ENCODE results near the gene PIP5K1B.

Gene PIP5K1B

DNA sequence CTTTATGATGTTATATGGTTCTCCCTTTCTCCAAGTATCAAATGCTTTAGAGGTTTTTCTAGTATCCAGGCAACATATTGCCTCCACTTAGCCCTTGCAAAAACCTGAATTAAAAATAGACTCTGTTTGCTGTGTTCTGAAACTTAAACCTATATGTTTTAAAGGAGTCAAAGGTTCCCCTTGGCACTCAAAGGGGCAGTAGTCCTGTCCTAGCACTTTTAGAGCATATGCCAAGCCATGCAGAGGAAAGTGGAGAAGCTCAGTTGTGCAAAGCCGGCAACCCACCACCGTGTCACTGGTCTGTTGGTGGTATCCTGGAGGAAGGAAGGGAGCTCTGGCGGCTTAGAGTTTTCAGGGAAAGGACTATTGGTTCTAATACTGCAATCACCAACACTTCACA, 154.3 kb downstream of the PIP5K1B start:
- no peak for DNase-seq (ENCODE audit: low read depth)

DNA sequence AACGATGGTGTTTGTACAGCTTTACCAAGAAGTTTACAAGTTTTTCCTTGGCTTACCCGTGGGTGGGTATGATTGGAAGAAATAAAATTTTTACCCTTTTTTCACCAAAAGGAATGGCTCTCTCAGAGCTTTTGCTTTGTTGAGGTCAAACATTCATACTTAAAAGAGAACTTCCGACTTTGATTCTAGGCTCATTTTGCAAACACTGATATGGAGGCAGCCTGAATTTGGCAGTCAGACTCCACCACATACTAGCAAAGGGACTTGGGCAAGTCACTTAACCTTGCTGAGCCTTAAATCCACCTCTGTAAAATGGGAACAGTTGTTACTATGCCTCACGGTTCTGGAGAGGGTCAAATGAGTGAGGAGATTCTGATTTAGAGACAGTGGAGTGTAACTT, 155.4 kb downstream of the PIP5K1B start:
- DNase-seq (ENCODE audit: low read depth): no peak

DNA sequence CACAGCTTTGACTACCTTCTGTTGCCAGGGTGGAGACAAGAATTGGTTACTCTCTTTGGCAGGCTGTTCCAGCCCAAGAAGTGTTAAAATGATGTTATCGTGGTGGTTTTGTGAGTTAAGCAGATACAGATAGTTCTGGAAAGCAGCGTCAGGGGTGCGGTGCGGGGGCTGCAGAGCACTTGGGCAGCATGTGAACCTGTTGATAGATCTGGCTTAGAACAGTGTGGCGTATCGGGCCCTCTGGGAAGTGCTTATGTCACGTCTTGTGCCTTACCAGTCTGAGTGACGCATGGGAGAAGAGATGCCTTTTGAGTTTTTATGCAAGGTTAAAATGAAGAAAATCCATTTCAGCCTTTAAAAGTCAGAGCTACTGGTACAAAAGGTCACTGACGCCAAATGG, 156.4 kb downstream of the PIP5K1B start:
- no peak for DNase-seq (ENCODE audit: low read depth)

DNA sequence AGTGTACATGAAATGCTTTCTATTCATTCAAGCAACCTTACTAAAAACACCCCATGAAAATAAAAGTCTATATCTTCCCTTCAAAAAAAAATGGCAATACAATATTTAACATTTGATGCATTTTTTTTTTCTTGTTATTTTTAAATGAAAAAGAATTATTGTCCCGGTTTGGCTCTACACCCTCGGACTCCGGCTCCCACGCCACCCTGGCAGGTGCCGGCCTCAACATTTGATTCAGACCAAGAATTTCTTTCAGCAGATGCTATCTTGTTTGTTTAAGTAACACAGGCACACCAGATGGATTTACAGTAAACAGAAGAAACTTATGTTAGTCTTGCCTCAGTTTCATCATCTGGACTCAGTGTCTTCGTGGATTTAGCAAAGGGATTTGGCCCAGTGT, 162.0 kb downstream of the PIP5K1B start:
- DNase-seq (ENCODE audit: low read depth): no peak

DNA sequence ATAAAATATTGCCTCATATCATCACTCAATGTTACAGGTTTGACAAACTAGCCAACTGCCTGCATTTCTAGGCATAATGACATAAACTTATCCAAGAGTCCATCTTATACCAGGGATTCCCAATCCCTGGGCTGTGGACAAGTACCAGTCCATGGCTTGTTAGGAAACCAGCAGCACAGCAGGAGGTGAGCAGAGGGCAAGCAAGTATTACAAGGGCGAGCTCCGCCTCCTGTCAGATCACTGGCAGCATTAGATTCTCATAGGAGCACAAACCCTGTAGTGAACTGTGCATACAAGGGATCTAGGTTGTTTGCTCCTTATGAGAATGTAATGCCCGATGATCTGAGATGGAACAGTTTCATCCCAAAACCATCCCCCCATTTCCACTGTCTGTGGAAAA, 164.0 kb downstream of the PIP5K1B start:
- DNase-seq (ENCODE audit: low read depth): no peak

DNA sequence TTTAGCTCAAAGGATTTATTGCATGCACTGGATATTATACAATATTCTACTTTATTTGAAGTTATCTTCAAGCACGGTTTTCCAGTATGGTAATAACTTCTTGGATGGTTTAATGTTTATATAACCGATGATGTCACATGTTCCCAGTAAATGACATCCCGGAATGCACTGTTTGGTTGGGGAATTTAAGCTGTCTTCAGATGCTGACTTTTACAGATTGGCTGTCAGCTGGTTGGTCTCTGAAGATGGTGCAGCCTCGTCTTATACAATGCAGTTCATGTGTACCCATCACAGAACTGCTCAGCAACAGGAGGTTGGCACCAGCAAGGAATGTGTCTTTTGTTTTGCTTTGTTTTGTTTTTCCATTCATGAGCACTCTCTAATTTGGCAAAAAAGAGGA, 165.0 kb downstream of the PIP5K1B start:
- no peak for DNase-seq (ENCODE audit: low read depth)

DNA sequence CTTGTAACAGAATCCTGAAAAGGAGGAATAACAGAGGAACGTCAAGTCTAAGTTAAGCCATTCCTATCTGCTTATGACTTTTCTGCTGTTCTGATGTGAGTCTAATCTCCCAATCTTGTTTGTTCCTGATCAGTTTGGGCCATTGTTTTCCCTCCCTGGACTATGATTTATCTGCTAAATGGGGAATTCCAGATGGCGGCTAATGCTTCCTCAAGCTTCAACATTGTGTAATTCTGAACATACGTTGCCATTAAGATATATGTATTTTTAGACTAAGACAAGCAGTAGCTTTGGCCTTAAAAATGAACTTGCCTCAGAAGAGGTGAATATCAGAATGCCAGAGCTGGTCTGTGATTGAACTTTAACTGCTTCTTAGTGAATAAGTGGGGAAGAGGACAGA, 166.2 kb downstream of the PIP5K1B start:
- DNase-seq (ENCODE audit: low read depth): no peak

DNA sequence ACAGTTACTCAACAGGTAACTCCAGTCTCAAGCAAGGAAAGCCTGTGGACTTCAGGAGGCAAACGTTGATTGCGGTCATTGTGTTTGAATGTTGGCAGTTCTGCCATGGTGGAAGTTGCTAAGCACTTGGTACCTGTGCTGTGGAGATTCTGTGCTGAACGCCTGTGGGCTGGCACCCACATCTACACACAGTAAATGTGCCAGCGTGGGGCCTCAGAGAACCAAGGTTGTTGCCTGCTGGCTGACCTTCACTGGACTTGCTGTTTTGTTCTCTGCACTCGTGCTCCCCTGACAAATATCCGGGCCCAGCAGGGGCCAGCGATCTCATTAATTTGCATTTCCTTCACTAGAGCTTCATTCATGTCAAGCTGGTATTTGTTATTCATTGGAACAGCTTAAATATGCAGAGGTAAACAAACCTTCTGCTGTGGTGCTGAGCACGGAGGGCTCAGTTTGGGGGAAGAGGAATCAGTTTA, 167.0 kb downstream of the PIP5K1B start:
- no peak for DNase-seq (ENCODE audit: low read depth)

DNA sequence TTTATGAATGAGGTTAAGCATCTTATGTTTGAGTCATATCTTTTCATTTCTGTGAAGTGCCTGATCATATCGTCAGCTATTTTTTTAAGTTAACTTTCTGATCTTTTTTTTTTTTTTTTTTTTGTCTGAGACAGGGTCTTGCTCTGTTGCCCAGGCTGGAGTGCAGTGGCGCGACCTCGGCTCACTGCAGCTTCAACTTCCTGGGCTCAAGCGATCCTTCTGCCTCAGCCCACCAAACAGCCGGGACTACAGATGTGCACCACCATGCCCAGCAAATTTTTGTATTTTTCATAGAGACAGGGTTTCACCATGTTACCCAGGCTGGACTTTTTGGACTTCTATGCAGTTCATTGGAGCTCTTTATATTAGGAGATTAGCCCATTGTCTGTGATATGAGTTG, 168.1 kb downstream of the PIP5K1B start:
- DNase-seq (ENCODE audit: low read depth): no peak

DNA sequence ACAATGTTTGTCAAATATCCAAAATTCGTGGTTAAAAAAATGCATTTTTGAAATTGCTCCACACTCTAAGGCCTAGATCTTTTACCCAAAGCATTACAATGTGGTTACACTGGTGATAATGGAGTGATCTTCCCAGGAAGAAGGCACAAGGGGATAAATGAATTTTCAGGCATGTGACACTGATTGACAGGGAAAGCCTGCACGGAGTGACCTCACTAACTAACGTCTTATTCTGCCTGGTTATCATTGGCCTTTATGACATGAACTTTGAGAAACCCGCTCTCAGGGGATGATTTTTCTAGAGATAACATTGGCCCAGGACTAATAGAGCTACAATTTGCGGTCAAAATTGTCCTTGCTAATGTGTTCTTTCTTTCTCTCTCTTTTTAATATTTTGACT, 171.2 kb downstream of the PIP5K1B start:
- no peak for DNase-seq (ENCODE audit: low read depth)

DNA sequence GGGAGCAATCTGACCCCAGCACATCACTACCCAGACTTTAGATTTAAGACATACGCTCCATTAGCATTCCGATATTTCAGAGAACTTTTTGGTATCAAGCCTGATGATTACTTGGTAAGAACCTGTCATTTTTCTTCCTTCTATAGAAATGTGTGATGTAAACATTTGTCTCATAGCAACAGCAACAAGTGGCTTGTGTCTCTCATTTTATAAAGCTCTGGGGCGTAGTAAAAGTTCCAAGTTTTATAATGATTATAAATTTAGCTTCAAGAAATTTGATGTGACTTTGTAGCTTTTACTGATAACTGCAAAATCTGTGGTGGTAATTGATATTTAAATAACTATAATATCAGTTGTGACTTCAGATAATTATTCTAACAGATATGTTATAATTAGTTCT, 171.6 kb downstream of the PIP5K1B start:
- no peak for DNase-seq (ENCODE audit: low read depth)

DNA sequence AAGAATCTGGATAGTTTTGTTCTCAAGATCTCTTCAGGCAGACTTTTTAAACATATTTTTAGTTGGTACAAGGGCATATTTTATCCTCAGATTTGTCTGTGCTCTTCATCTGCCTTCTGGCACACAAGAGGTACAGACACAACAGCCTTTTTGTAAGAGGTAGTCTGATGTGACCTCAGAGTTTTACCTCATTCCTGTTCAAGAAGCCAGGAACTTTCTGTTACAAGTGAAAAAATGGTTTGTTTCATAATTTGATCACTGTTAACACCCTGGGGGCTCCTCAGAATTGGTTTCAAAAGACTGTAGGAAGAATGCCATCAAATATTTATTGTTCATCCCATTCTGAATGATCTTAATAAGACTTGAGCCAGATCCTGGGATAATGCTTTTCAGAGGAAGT, 172.2 kb downstream of the PIP5K1B start:
- no peak for DNase-seq (ENCODE audit: low read depth)

DNA sequence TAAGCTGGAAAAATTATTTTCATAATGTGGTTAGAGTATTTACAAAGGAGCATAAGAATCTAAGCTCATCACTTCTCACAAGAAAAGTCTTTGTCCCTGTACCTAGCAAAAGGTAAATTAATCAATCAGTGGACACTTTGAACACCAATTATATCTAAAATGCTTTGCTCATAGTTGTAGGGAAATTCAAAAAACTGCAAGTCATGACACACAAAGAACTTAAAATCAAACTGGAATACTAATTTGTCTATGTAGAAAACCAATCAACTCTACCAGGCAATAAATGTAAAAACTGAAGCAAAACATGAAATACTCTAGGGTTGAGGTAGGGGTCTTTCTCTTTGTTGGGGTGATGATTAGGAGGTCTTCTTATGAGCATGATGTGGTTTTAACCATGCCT, 173.4 kb downstream of the PIP5K1B start:
- DNase-seq (ENCODE audit: low read depth): no peak

DNA sequence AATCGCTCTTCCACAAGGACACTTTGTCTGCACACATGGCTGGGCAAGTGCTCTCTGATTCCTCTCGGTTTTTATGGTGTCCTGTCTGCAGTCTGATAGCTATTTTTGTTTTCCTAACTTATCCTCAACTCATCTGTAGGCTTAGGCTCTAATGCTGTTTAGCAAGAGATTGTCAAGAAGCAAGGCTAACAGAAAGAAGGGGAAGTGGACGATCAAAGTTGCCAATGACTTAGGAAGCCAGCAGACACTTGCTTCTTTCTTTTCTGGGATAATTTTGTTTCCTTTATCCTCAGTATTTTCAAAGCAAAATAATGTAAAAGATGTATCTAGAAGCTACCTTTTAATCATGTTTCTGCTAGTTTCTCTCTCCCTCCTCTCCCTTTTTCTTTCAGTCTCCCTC, 178.2 kb downstream of the PIP5K1B start:
- DNase-seq (ENCODE audit: low read depth): no peak

DNA sequence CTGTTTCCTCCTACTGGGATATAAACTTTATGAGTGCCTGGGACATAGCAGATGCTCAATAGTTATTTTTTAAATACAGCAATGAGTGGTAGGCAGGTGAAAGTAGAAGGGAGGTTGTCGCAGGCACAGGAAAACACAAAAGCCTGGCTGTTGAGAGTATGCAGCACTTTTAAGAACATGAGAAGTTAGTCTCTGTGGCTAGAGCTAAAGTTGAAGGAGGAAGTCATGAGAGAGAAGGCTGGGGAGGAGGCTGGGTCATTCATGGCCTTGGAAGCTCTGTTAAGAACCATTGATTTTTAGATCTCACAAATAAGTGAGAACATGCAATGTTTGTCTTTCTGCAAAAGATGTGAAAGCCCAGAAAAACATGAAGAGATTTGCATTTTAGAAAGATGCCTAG, 182.2 kb downstream of the PIP5K1B start:
- DNase-seq (ENCODE audit: low read depth): no peak

DNA sequence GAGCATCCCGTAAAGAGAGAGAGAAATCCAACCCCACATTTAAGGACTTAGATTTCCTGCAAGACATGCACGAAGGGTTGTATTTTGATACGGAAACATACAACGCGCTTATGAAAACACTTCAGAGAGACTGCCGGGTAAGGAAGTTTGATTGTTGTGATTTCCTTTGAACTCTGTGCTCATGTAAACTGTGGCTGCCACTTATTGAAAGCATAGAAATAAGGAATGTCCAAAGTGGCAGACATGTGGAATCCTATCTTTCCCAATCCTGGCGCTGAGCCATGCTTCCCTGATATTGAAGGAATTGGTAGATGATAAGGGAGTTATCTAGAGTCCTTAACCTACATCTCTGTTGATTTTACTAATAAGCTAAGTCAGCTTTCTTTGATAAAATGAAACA, 189.5 kb downstream of the PIP5K1B start:
- DNase-seq (ENCODE audit: low read depth): no peak

DNA sequence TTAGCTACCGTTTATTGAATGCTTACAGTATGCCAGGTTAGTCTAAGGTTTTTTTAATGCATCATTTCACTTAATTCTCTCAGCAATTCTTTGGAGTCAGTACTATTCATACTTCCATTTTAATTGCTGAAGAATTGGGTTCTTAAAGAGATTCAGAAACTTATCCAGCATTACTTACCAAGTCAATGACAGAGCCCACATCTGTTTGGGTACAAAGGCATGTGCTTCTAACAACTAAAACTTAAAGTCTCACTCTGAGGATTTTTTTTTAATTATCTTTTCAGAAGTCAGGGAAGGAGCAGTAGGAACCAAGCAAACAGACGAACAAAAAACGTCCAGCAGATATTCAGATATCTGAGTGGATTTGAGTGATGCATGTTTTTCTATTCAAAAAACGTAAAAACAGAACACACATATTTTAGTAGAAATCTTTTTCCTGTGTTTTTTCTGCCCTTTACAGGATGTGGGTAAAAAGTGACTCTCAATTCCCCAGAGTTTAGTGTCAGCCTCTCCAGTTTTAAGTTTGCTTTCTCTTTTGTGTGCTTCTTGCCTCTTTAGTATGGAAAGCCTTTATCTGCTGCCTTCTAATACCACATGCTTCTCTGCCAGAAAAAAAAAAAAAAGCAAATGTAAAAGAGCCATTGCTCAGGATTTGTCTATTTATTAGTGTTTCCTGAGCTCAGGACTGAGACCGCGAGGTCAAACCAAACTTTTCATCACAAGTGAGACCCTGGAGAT, 190.9 kb downstream of the PIP5K1B start:
- no peak for DNase-seq (ENCODE audit: low read depth)

DNA sequence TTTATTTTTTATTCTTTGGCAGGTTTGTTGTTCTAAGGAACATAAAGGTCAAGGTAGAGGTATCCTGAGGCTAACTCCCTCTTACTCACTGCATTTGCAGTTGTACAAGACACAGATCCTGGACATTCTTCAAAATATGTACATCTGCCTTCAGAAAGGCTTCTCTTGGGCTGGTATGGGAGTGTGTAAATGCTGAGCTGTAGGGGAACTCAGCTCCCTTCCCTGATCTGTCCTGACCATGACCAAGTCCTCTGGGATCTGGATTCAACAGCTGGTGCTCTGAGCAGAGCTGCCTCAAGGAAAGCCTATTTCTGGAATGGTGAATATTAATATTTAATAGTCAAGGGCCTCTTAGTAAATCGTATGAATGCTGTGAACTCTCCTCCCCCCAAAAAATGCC, 191.4 kb downstream of the PIP5K1B start:
- no peak for DNase-seq (ENCODE audit: low read depth)

DNA sequence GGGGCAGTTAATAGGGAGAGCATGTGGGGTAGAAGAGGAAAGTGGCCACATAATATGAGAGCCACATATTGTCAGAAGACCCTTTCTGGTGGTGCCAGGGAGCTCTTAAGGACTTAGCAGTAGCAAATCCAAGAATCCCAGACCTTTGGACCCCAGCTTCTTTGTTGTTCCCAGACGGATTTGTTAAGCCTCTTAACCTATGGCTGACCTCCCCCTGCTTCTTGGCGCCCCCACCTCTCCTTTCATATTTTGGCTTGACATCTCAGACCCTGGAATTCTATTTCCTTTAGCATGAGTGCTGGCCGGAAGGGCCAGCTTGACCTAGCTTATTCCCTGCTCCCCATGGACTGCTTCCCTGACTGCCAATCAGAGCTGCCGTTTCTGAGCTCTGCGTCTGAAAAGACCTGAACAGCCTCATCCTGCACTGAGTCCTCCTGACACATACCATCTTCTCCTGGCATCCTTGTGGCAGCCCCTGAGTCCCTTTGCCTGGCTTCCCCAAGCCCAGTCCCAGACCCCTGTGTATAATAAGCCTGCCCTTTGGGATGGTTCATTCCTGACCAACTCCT, 192.6 kb downstream of the PIP5K1B start:
- no peak for DNase-seq (ENCODE audit: low read depth)

DNA sequence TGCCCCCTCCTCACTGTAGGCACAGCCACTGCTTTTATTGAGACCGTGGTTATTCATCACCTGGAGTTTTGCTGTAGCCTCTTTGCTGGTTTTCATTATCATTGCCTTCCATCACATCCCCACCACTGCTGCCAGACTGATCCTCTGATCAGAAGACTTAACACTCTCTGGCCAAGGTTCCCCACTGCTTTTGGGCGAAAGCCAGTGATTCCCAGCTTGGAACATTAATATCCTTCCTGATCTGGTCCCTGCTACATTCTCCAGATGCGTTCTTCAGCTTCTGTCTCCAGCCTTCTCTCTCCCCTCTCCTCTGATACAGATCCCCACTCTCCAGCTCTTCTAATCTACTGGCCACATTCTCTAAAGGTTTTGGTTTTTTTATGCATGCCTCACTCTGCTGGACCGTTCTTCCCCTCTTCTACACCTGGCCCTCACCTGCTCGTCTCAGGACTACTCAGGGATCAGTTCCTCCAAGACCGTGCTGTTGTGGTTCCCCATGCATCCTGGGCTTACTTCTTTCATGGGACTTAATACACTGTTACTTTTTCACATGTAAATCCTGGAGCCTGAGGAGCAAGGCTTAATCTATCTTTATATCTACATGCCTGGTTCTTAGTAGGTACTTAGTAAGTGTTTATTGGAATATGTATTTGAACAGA, 193.9 kb downstream of the PIP5K1B start:
- no peak for DNase-seq (ENCODE audit: low read depth)

DNA sequence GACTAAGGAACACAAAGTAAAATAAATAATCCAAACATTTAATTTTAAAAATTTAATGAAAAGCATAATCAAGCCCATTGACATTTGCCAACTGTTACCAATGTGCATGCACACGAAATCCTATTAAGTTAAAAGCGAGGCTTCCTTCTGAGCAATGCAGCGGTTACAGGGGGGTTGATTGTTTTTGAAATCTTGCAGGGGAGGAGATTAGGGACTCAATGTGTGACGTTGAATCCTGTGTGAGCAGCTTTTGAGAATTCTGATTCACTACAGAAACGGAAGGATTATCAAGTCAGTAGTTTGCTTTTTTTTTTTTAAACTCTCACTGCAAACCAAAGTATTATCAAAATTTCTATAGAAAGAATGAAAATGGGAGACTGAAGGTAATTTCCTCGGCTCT, 199.4 kb downstream of the PIP5K1B start:
- no peak for DNase-seq (ENCODE audit: low read depth)

DNA sequence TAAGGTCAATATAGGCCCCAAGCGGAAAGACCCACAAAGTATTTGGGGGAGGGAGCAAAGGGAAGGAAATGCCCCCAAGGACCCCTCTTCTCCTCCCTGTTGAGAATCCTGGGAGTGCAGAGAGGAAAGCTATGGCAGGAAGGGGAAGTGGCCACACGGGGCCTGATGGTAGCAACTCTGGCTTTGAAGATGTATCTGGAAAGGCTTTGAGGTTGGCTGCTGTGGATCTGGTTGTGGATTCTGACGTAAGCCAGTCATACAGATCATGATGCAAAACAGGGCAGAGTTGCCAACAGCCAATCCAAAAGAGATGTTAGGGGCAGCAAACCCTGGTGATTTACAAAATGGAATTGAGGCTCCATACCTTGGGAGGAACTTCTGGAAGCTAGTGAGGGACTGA, 200.1 kb downstream of the PIP5K1B start:
- no peak for DNase-seq (ENCODE audit: low read depth)

DNA sequence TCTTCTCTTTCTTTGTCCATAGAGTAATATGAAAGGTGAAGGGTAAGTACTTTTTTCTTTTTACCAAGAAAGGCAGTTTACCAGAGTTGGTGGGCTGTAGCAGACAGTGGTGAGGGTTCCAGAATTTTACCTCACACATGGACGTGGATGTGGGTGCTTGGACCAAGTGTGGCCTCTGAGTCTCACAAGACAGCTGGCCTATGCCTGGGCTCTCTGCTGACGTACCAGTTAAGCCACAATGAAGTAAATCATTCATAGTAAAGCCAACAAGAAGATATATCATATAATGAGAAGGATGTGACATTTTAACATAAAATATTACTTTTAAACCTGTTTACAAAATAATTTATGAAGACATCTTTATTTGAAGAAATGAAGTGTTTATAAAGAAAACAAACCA, 202.9 kb downstream of the PIP5K1B start:
- no peak for DNase-seq (ENCODE audit: low read depth)

DNA sequence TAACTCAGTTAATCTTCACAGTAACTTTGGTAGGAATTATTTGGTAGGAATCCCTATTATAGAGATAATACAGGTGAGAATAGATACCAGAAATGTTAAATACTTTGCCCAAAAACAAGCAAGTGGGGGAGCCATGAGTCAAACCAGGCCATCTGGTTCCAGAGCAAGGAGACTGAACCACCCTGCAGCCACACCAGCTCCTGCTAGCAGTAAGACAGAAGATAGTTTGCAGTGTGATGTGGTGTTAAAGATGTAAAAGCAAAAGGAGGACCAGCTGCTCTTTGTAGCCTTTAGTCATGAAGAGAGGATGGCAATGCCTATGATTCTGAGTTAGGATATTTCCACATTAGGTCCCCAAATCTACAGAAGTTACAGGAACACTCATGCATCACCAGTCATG, 207.5 kb downstream of the PIP5K1B start:
- no peak for DNase-seq (ENCODE audit: low read depth)
